ENCODE data around the gene POU6F2. TPM values are rescaled to one million over a fixed set of nuclear protein-coding genes. Genes with fewer than 3 reads are reported as not detected.

The POU6F2 gene
- total RNA-seq, 3 donors from 2014 or later, result under 0.01 TPM; not detected in 2

DNA sequence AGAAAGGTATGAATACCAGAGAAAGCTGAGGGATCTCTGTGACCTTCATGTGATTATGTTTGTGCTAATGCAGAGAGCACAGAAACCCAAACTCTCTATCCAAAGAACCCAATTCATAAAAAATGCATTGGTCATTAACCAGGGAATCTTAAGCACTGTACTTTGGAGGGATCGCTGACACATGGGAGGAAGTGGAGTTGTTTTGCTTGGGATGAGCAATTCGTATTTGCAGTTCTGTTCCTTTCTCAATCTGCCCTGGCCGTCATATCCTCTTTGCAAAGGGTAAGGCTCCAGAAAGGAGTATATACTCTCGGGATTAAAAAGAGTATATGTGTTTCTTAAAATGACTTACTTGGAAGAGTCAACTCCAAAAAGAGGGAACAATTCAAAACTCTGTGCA, 221.3 kb downstream of the POU6F2 start:
- no peak overlapping the region for H3K27ac ChIP-seq
- H3K27me3 ChIP-seq, result no peaks in the 10 kb centered on the region
- intact Hi-C loops (cut with DNase I; ENCODE audit: low total_unique reads), result no loop called here
- H3K9me3 ChIP-seq, result no peaks in the 10 kb centered on the region
- no peak for TF ChIP-seq POLR2AphosphoS5 (IDR thresholded peaks at IDR 0.05)
- TF ChIP-seq POLR2A (IDR thresholded peaks at IDR 0.05), result no peak
- TF ChIP-seq, protein P1, sequence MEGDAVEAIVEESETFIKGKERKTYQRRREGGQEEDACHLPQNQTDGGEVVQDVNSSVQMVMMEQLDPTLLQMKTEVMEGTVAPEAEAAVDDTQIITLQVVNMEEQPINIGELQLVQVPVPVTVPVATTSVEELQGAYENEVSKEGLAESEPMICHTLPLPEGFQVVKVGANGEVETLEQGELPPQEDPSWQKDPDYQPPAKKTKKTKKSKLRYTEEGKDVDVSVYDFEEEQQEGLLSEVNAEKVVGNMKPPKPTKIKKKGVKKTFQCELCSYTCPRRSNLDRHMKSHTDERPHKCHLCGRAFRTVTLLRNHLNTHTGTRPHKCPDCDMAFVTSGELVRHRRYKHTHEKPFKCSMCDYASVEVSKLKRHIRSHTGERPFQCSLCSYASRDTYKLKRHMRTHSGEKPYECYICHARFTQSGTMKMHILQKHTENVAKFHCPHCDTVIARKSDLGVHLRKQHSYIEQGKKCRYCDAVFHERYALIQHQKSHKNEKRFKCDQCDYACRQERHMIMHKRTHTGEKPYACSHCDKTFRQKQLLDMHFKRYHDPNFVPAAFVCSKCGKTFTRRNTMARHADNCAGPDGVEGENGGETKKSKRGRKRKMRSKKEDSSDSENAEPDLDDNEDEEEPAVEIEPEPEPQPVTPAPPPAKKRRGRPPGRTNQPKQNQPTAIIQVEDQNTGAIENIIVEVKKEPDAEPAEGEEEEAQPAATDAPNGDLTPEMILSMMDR (IDR thresholded peaks at IDR 0.05), result no peak
- H3K4me3 ChIP-seq, result no peak overlapping the region
- no peak for DNase-seq (ENCODE audit: low spot score in 2 of 2)
- no peaks in the 10 kb centered on the region for H3K36me3 ChIP-seq
- no peaks in the 10 kb centered on the region for H3K4me1 ChIP-seq

DNA sequence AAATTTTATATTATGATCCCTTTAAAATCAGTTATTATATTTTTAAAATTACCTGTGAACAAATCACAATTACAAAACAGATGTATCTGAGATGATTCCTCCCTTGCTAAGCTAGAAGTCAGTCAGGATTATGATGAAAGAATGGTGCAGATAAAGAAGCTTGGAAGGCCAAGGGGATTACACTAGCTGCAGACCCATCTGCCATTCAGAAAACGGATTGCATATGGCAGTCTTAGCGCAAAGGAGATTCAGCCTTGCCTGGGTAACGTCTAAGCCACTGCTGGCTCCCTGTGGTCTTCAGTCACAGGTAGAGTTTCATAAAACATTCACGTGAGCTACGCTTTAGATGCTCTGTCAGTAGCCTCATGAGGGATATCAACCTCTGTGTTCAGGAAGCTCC, 222.2 kb downstream of the POU6F2 start:
- no peak for DNase-seq (ENCODE audit: low spot score in 2 of 2)
- TF ChIP-seq POLR2AphosphoS5 (IDR thresholded peaks at IDR 0.05) (no peak), POLR2A (IDR thresholded peaks at IDR 0.05) (no peak)
- TF ChIP-seq, protein P1 (IDR thresholded peaks at IDR 0.05), result no peak
- Histone ChIP-seq H3K27me3 (no peaks in the 10 kb centered on the region), H3K36me3 (no peaks in the 10 kb centered on the region), H3K4me1 (no peaks in the 10 kb centered on the region), H3K27ac (no peak overlapping the region), H3K9me3 (no peaks in the 10 kb centered on the region), H3K4me3 (no peak overlapping the region)
- intact Hi-C loops (cut with DNase I; ENCODE audit: low total_unique reads), result no loop called here

DNA sequence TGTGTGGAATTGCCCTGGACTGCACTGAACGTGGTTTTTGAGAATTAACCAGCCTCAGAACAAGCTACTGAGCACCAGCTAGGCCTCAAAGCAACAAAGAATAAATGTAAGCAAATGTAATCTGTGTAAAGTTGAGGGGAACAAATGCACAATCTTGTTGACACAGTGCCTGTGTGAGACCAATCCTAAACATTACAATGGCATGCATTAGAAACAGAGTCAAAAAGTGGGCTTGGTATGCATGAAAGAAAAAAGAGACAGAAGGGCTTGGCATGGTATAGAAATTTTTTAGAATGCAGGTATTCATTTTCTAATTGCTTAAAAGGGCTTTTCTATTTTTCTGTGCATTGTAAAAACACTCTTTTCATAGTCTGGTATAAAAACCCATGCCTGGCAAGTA, 224.3 kb downstream of the POU6F2 start:
- TF ChIP-seq POLR2A (IDR thresholded peaks at IDR 0.05) (no peak), POLR2AphosphoS5 (IDR thresholded peaks at IDR 0.05) (no peak)
- TF ChIP-seq, protein P1 (IDR thresholded peaks at IDR 0.05), result no peak
- Histone ChIP-seq H3K27me3 (no peaks in the 10 kb centered on the region), H3K4me1 (no peaks in the 10 kb centered on the region), H3K9me3 (no peaks in the 10 kb centered on the region), H3K36me3 (no peaks in the 10 kb centered on the region), H3K27ac (no peak overlapping the region), H3K4me3 (no peak overlapping the region)
- DNase-seq (ENCODE audit: low spot score in 2 of 2), result no peak
- intact Hi-C loops (cut with DNase I; ENCODE audit: low total_unique reads), result no loop called here

DNA sequence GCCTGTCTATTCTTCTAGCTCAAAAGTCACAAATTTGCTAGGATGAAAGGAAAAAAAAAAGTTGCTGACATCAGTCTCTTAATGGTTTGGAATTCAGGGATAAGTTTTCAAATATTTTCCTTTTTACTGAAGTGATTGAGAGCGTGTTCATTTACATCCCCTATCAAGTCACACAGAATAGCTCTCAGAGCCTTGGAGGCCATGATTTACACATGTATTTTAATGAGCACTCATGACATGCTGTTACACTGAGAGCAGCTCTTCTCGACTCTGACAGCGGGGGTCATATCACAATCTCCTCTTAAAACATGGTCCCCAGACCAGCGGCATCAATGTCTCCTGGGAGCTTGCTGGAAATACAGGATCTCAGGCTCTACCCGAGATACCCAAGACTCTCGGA, 232.7 kb downstream of the POU6F2 start:
- intact Hi-C loops (cut with DNase I; ENCODE audit: low total_unique reads), result no loop called here
- H3K27ac ChIP-seq, result no peak overlapping the region
- H3K4me3 ChIP-seq, result no peak overlapping the region
- H3K27me3 ChIP-seq, result no peaks in the 10 kb centered on the region
- no peaks in the 10 kb centered on the region for H3K36me3 ChIP-seq
- no peak for TF ChIP-seq POLR2AphosphoS5 (IDR thresholded peaks at IDR 0.05)
- no peaks in the 10 kb centered on the region for H3K4me1 ChIP-seq
- H3K9me3 ChIP-seq, result no peaks in the 10 kb centered on the region
- no peak for DNase-seq (ENCODE audit: low spot score in 2 of 2)

DNA sequence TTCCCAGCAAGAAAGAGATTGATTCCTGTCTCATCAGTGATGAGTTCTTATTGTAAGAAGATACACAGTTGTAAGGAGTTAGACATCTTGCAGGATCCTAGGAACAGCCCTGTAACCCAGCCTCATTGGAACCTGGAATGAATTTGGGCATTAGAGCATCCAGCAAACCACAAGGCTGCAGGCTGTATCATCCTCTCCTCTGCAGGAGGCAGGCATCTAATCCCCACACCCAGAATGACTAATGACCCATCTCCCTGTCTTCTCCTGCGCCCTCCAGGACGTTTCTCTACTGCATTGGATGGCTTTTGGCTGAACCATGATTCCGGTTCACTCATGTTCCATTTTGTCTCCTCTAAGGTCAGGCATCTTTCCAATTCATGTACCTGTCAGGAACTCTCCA, 233.9 kb downstream of the POU6F2 start:
- H3K27me3 ChIP-seq, result no peaks in the 10 kb centered on the region
- no peaks in the 10 kb centered on the region for H3K9me3 ChIP-seq
- no peaks in the 10 kb centered on the region for H3K36me3 ChIP-seq
- no peak overlapping the region for H3K27ac ChIP-seq
- no peak overlapping the region for H3K4me3 ChIP-seq
- H3K4me1 ChIP-seq, result no peaks in the 10 kb centered on the region
- TF ChIP-seq POLR2AphosphoS5 (IDR thresholded peaks at IDR 0.05) (no peak), POLR2A (IDR thresholded peaks at IDR 0.05) (no peak)
- TF ChIP-seq, protein P1 (IDR thresholded peaks at IDR 0.05), result no peak
- no peak for DNase-seq (ENCODE audit: low spot score in 2 of 2)
- intact Hi-C loops (cut with DNase I; ENCODE audit: low total_unique reads), result no loop called here

DNA sequence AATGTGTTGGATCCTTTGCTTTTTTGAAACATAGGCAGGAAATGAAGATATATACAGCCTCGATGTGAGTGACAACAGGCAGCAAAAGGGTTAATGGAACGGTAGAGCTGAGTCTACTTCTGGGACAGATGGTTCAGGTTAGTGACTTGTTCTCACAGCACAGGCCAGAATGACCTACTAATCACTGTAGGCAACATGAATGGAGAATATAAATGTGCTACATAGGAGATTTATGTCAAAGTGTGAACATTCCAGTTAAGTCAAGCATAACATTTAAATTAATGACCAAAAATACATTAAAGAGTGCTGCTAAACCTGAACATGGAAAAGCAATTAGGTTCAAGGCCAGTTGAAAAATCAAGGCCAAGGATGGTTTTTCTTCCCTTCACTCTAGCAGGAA, 235.2 kb downstream of the POU6F2 start:
- Histone ChIP-seq H3K27ac (no peak overlapping the region), H3K4me1 (no peaks in the 10 kb centered on the region), H3K27me3 (no peaks in the 10 kb centered on the region), H3K4me3 (no peak overlapping the region), H3K9me3 (no peaks in the 10 kb centered on the region), H3K36me3 (no peaks in the 10 kb centered on the region)
- TF ChIP-seq POLR2A (IDR thresholded peaks at IDR 0.05), result no peak
- TF ChIP-seq POLR2AphosphoS5 (IDR thresholded peaks at IDR 0.05), result no peak
- TF ChIP-seq, protein P1 (IDR thresholded peaks at IDR 0.05), result no peak
- DNase-seq (ENCODE audit: low spot score in 2 of 2), result no peak
- intact Hi-C loops (cut with DNase I; ENCODE audit: low total_unique reads), result no loop called here

Data from breast epithelium (tissue), 4 donors.